HEK293 (cell line): ENCODE data around the gene TC2N.

ENCODE experiments used
- BCL11A ChIP-seq: fragments of 450-650 bp; formaldehyde crosslinking; IDR thresholded peaks from 2 replicates; pipeline ENCODE4 v1.5.1; 2016; ENCODE audit warnings: low read depth, missing biosample characterization, missing genetic modification characterization
- CTCF ChIP-seq: fragments of 450-650 bp; formaldehyde crosslinking; IDR thresholded peaks from 2 replicates; pipeline ENCODE4 v1.5.1; 2016; ENCODE audit warnings: missing biosample characterization, missing genetic modification characterization
- HOXA7 ChIP-seq: sonication (generic); formaldehyde crosslinking; IDR thresholded peaks from 2 replicates; pipeline ENCODE4 v1.8.1; 2022; ENCODE audit warnings: missing genetic modification reagents, borderline replicate concordance
- KLF1 ChIP-seq: fragments of 450-650 bp; formaldehyde crosslinking; IDR thresholded peaks from 2 replicates; pipeline ENCODE4 v1.5.1; 2016; ENCODE audit warnings: missing biosample characterization, missing genetic modification characterization
- SALL2 ChIP-seq: fragments of 450-650 bp; formaldehyde crosslinking; IDR thresholded peaks from 2 replicates; pipeline ENCODE4 v1.5.0; 2017; ENCODE audit warnings: missing biosample characterization, mild to moderate bottlenecking, missing genetic modification characterization, borderline replicate concordance
- YY1 ChIP-seq: fragments of 450-650 bp; formaldehyde crosslinking; IDR thresholded peaks from 2 replicates; pipeline ENCODE4 v1.5.1; 2018; ENCODE audit warnings: missing biosample characterization, missing genetic modification characterization
- ZIC2 ChIP-seq: fragments of 450-650 bp; formaldehyde crosslinking; IDR thresholded peaks from 2 replicates; pipeline ENCODE4 v1.5.1; 2016; ENCODE audit warnings: missing biosample characterization, missing genetic modification characterization
- ZNF121 ChIP-seq: fragments of 450-650 bp; formaldehyde crosslinking; IDR thresholded peaks from 2 replicates; pipeline ENCODE4 v1.5.1; 2016; ENCODE audit warnings: missing biosample characterization, missing genetic modification characterization
- ZNF324 ChIP-seq: fragments of 450-650 bp; formaldehyde crosslinking; IDR thresholded peaks from 2 replicates; pipeline ENCODE4 v1.5.1; 2016; ENCODE audit warnings: missing biosample characterization, missing genetic modification characterization
- ZNF366 ChIP-seq: fragments of 450-650 bp; formaldehyde crosslinking; conservative IDR thresholded peaks from 2 replicates; pipeline ENCODE4 v1.5.1; 2016; ENCODE audit warnings: missing biosample characterization, missing genetic modification characterization
- ZNF416 ChIP-seq: fragments of 450-650 bp; formaldehyde crosslinking; IDR thresholded peaks from 2 replicates; pipeline ENCODE4 v1.5.1; 2016; ENCODE audit warnings: missing biosample characterization, missing genetic modification characterization
- ZNF777 ChIP-seq: fragments of 450-650 bp; formaldehyde crosslinking; IDR thresholded peaks from 2 replicates; pipeline ENCODE4 v1.5.1; 2017; ENCODE audit warnings: missing biosample characterization, missing genetic modification characterization, borderline replicate concordance
- TF ChIP-seq, protein P1 (sequence below): fragments of 450-650 bp; formaldehyde crosslinking; IDR thresholded peaks from 2 replicates; pipeline ENCODE4 v1.5.1; 2016; ENCODE audit warnings: missing biosample characterization, missing genetic modification characterization
- TF ChIP-seq, protein P2 (sequence below): IDR thresholded peaks from 2 replicates; pipeline ENCODE4 v1.6.1; 2011; ENCODE audit warnings: mild to moderate bottlenecking, low read depth, low read length, borderline replicate concordance

DNA sequence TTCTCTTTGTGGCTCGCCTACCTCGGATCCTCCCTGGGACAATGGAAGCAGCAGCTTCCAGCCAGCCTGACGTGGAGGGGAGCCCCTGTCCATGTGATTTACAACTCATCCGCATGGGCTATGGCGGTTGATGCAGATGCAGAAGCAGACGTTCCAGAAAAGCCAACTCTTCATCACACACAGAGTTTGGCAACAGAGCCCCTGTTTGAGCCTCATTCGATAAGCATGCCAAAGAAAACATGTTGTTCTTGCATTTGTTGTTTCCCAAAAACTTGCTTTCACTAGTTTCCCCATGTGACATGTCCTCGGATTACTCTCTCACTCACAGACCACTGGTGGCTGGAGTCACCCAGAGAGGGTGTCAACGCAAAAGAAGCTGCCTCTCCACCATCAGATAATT, 16.4 kb upstream of the TC2N start:
- TF ChIP-seq CTCF (tag by site-specific recombination) (no peak), ZNF324 (no peak), HOXA7 (CRISPR knock-in tag) (no peak), KLF1 (tag by site-specific recombination) (no peak), ZNF416 (tag by site-specific recombination) (no peak), YY1 (tag by site-specific recombination) (no peak), ZNF121 (tag by site-specific recombination) (no peak), ZNF777 (tag by site-specific recombination) (no peak), SALL2 (tag by site-specific recombination) (no peak), ZNF366 (tag by site-specific recombination) (no peak), ZIC2 (tag by site-specific recombination) (no peak), BCL11A (tag by site-specific recombination) (no peak)
- TF ChIP-seq, protein P1, sequence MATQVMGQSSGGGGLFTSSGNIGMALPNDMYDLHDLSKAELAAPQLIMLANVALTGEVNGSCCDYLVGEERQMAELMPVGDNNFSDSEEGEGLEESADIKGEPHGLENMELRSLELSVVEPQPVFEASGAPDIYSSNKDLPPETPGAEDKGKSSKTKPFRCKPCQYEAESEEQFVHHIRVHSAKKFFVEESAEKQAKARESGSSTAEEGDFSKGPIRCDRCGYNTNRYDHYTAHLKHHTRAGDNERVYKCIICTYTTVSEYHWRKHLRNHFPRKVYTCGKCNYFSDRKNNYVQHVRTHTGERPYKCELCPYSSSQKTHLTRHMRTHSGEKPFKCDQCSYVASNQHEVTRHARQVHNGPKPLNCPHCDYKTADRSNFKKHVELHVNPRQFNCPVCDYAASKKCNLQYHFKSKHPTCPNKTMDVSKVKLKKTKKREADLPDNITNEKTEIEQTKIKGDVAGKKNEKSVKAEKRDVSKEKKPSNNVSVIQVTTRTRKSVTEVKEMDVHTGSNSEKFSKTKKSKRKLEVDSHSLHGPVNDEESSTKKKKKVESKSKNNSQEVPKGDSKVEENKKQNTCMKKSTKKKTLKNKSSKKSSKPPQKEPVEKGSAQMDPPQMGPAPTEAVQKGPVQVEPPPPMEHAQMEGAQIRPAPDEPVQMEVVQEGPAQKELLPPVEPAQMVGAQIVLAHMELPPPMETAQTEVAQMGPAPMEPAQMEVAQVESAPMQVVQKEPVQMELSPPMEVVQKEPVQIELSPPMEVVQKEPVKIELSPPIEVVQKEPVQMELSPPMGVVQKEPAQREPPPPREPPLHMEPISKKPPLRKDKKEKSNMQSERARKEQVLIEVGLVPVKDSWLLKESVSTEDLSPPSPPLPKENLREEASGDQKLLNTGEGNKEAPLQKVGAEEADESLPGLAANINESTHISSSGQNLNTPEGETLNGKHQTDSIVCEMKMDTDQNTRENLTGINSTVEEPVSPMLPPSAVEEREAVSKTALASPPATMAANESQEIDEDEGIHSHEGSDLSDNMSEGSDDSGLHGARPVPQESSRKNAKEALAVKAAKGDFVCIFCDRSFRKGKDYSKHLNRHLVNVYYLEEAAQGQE (tag by site-specific recombination) = no peak
- TF ChIP-seq, protein P2, sequence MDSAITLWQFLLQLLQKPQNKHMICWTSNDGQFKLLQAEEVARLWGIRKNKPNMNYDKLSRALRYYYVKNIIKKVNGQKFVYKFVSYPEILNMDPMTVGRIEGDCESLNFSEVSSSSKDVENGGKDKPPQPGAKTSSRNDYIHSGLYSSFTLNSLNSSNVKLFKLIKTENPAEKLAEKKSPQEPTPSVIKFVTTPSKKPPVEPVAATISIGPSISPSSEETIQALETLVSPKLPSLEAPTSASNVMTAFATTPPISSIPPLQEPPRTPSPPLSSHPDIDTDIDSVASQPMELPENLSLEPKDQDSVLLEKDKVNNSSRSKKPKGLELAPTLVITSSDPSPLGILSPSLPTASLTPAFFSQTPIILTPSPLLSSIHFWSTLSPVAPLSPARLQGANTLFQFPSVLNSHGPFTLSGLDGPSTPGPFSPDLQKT = no peak
